ENCODE data around the gene TICAM2.

- no peak for TF ChIP-seq PCBP2 (IDR thresholded peaks at IDR 0.05; ENCODE audit: low read depth, low read length, poor library complexity, severe bottlenecking)
- TF ChIP-seq MLX (CRISPR knock-in tag; conservative IDR thresholded peaks at IDR 0.05): no peak
- TF ChIP-seq, protein P1, sequence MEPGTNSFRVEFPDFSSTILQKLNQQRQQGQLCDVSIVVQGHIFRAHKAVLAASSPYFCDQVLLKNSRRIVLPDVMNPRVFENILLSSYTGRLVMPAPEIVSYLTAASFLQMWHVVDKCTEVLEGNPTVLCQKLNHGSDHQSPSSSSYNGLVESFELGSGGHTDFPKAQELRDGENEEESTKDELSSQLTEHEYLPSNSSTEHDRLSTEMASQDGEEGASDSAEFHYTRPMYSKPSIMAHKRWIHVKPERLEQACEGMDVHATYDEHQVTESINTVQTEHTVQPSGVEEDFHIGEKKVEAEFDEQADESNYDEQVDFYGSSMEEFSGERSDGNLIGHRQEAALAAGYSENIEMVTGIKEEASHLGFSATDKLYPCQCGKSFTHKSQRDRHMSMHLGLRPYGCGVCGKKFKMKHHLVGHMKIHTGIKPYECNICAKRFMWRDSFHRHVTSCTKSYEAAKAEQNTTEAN (CRISPR knock-in tag; IDR thresholded peaks at IDR 0.05): no peak
- TF ChIP-seq POLR2A (conservative IDR thresholded peaks at IDR 0.05): no peak
- no peak for TF ChIP-seq ZBTB11 (CRISPR knock-in tag; IDR thresholded peaks at IDR 0.05)
- TF ChIP-seq, protein P2, sequence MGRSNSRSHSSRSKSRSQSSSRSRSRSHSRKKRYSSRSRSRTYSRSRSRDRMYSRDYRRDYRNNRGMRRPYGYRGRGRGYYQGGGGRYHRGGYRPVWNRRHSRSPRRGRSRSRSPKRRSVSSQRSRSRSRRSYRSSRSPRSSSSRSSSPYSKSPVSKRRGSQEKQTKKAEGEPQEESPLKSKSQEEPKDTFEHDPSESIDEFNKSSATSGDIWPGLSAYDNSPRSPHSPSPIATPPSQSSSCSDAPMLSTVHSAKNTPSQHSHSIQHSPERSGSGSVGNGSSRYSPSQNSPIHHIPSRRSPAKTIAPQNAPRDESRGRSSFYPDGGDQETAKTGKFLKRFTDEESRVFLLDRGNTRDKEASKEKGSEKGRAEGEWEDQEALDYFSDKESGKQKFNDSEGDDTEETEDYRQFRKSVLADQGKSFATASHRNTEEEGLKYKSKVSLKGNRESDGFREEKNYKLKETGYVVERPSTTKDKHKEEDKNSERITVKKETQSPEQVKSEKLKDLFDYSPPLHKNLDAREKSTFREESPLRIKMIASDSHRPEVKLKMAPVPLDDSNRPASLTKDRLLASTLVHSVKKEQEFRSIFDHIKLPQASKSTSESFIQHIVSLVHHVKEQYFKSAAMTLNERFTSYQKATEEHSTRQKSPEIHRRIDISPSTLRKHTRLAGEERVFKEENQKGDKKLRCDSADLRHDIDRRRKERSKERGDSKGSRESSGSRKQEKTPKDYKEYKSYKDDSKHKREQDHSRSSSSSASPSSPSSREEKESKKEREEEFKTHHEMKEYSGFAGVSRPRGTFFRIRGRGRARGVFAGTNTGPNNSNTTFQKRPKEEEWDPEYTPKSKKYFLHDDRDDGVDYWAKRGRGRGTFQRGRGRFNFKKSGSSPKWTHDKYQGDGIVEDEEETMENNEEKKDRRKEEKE (IDR thresholded peaks at IDR 0.05; ENCODE audit: borderline replicate concordance in 1 of 2, control insufficient read depth in 1 of 2, low read depth in 2 of 2, low read length in 1 of 2): no peak
- no peak for TF ChIP-seq MTA3 (IDR thresholded peaks at IDR 0.05; ENCODE audit: borderline replicate concordance)
- TF ChIP-seq CTCF (IDR thresholded peaks at IDR 0.05 in 2 of 3, conservative IDR thresholded peaks at IDR 0.05 in 1 of 3; ENCODE audit: insufficient read depth in 2 of 3, low read depth in 1 of 3, low read length in 3 of 3): no peak
- no peak for TF ChIP-seq CBX8 (IDR thresholded peaks at IDR 0.05; ENCODE audit: borderline replicate concordance, extremely low read depth, low read depth, low read length, poor library complexity, severe bottlenecking)
- no peak for TF ChIP-seq HMGN3 (IDR thresholded peaks at IDR 0.05; ENCODE audit: borderline replicate concordance, extremely low read depth, insufficient read length, low read depth, low read length)
- no peak for TF ChIP-seq E2F6 (IDR thresholded peaks at IDR 0.05; ENCODE audit: borderline replicate concordance in 1 of 2, extremely low read depth in 1 of 2, insufficient read depth in 1 of 2, insufficient read length in 1 of 2, low read depth in 1 of 2, low read length in 1 of 2, poor library complexity in 1 of 2, severe bottlenecking in 1 of 2)
- TF ChIP-seq ZNF217 (CRISPR knock-in tag; IDR thresholded peaks at IDR 0.05): no peak
Measured at GRCh38 chr5:115558388-115558956, 43.8 kb downstream of the TICAM2 start.
